HG02642 (cell line): ENCODE measurements around the gene SUSD1.

Experiments used
- ATAC-seq: cut with Tn5 transposase; IDR thresholded peaks from one replicate; pipeline ENCODE4 v1.9.1; 2021; ENCODE audit warnings: mild to moderate bottlenecking; ENCODE audit not compliant: unreplicated experiment, poor library complexity

The SUSD1 gene

GRCh38 chr9:112110094-112110776, 64.9 kb downstream of the SUSD1 start:
- no peak for ATAC-seq

GRCh38 chr9:112104901-112105300, 70.2 kb downstream of the SUSD1 start:
- ATAC-seq = no peak

DNA sequence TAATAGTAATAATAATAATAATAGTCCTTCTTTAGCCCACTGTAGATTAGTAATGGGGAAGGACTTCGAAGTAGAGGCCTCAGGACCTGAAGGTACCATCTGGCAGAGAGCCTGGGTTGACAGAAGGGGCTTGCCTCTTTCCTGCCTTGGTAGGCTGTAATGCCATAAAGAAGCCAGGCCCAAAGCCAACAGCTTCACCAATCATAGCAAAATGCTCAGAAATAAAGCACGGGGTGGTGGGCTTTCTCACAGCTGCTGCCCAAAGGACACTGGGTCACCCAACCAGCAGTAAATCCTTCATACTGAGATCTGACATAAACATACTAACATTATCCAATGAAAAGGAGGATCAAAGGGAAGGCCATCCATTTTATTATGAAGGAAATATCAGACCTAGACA, 70.7 kb downstream of the SUSD1 start:
- ATAC-seq = no peak

DNA sequence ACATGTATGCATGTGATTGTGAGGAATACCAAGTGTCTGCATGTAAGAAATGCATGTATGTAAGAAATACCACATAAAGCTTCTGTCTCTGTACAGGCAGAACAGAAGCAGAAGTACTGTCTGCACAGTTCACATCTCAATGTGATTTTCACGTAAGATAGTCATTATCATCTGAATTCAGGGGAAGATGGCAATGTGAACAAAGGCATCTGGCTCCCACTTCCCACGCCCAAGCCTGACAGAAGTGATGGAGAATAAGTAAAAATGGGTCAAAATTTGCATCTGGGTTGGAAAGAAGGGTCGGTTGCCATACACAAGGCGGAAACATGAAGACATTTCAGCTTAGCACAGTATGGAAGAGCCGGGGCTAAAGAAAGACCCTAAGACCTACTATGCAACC, 71.7 kb downstream of the SUSD1 start:
- no peak for ATAC-seq

- peak; percentile 69 for ATAC-seq
These were observed 77.1 kb downstream of the SUSD1 start for GRCh38 chr9:112097712-112098688.

DNA sequence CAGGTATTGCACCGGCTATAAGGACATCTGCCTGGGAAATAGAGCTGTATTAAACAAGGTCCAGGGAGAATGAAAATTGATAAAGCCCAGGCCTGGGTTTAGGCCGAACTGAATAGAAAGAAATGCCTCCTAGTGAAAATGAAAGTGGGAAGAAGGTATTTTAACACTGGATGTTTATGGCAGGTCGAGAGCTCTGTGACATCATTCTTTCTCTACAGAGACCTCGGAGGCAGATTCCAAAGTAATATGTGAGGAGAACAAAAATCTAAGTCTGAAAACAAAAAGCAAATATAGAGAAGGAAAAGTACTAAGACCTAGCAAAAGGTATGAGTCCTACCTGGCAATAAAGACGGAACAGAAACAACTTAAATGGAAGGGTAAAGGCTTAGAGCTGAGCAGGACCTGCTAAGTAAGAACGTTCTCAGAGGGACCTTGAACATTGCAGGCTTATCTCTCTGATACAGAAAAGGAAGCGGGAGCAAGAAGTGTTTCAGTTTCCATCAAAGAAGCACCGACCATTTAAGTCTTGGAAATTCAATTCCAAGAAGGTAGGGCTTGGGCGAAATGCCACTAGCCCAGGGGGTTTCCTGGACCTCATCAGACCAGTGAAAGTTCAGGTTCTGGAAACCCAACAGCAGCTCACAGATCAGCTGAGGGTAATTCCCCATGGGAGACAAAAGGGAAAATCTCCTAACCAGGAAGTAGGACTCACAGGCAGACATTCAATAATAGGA, 80.0 kb downstream of the SUSD1 start:
- ATAC-seq = no peak

DNA sequence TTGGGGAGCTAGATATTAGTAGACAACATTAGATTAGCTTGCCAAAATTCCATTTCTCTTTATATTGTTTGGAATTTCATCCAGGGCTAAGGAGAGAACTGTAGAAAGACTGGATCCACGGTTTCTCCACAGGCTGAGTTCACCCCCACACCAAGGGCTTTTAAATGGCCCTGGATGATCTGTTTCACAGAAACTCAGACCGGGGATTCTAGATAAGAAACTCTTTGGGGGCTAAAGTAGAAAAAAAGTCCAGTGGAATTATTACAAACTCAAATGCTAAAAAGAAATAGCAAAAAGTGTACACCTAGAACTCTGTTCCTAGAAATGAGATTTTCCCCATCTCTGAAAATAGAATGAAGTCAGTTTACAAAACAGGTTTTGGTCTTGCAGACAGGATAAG, 80.9 kb downstream of the SUSD1 start:
- ATAC-seq = no peak

- ATAC-seq = no peak
These were observed 81.3 kb downstream of the SUSD1 start for GRCh38 chr9:112093870-112094216.

GRCh38 chr9:112093147-112093869, 81.8 kb downstream of the SUSD1 start:
- ATAC-seq = no peak

GRCh38 chr9:112091810-112092209, 83.3 kb downstream of the SUSD1 start:
- no peak for ATAC-seq

DNA sequence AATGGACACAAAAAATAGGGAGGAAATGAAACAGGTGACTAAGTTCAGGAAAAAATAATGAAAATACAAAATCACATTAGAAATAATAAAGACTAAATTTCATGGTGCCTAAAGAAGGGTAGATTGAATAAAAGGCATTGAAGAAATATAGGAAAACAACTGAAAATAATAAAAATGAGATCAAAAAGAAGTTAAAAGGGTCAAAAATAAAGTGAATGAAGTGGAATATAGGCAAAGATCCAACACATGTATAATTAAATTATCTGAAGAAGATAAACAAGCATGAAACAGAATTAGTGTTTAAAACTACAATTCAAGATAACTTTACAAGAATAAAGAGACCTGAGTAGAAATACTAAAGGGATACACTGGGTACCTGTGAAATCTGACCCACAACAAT, 87.6 kb downstream of the SUSD1 start:
- ATAC-seq = no peak

DNA sequence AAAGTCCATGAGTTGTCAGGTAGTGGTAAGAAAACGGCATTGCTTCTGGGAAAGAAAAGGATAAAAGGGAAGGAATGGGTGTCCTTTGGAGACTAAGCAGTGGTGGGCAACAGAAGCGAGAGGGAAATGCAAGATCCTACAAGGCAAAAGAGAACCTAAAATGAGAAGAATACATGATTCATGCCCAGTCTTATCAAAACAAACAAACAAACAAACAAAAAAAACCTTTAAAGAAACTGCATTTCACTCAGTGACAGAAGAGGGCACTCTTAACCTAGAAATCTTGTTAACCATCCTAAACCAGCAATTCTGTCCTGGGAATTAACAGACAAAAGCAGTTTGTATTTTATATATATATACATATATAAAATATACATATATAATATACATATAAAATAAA, 88.5 kb downstream of the SUSD1 start:
- ATAC-seq = no peak

DNA sequence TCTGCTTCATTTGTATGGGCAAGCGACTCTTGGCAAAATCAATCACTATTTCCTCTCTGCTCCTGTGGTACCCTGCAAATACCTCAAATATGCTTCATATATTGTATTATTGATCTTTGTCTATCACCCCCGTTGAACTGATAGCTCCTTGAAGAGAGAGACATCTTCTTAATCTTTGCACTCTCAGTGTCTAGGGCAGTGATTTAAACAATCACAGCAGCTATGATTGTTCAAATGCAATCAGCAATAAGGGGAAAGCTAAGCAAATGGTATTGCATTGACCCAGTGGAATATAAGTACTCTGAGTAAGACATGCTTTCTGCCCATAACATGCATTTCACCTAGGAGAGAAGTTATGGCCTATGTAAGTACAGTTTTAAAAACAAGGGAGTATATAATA, 90.2 kb downstream of the SUSD1 start:
- no peak for ATAC-seq

DNA sequence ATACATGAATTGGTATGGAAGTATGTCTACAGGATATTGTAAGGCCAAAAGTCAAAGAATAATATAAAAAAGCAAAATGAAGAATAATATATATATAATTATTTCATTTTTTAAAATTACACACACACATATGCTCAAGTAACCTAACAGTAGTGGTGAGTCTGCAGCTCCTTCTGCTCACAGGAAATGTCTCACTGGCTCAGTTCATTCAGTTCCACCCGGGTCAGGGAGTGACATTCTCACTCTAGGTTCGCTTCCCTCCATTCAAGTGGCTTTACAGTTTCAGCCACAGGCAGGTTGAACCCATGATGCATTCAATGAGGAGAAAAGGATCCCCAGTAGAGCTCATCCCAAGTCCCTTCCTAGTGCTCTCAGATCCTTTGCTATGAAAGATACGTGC, 90.8 kb downstream of the SUSD1 start:
- no peak for ATAC-seq

GRCh38 chr9:112081918-112082729, 93.0 kb downstream of the SUSD1 start:
- ATAC-seq = no peak

DNA sequence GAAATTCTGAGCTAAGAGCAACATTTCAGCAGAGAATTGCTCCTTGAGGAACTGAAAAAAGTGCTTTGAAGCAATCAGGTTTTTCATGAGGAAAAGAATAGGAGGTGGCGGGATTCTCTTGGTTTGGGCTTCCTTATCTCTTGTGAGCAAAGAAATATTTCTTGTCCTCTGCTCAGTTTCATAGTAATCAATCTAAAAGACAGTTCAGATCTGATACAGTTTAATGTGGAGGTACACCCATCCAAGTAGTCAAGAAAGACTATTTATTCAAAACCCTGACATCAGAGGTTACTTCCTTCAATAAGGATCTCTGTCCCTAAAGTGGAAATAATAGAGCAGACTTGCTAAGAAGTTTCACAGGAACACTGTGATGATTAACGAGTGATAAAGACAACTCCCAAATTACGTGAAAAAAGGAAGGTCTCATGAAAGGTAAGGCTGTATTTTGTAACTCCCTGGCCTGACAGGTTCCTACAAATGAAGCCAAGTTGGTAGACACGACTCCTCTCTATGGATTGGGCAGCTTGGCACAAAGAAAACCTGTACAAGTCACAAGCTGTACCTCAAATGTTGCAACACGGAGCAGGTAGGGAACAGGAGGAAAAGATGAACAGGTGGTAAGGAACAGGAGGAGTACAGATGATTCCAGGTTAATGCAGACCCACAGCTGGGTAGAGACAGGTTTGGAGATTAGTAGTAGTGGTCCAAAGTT, 94.1 kb downstream of the SUSD1 start:
- ATAC-seq = no peak

- no peak for ATAC-seq
These were observed 96.7 kb downstream of the SUSD1 start for GRCh38 chr9:112078432-112078831.

DNA sequence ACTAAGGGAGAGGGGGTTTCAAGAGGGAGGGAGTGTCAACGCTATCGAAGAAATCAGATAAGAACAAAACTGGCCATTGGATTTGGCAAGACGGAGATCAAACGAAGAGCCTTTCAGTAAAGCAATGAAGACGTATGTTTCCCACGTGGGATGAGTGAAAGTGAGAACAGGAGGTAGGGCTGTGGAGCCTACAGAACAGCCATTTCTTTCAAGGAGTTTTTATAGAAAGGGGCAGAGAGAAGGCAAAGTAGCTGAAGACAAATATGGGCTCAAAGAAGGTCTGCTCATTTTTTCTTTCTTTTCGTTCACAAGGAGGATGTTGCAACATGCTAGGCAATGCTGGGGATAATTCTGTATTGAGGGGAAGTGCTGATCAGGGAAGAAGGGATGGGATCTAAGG, 98.3 kb downstream of the SUSD1 start:
- no peak for ATAC-seq

- no peak for ATAC-seq
These were observed 100.1 kb downstream of the SUSD1 start for GRCh38 chr9:112075009-112075378.
